Cerebellar nuclear complex (tissue), 1 donor: ENCODE results near the gene SLF2.

Source experiments
- DNase-seq, 2 experiments: peaks; one replicate each; lab custom pipeline; 2025; lab: John Stamatoyannopoulos, UW

SLF2 gene

GRCh38 chr10:101000127-101000914, 87.6 kb downstream of the SLF2 start:
- DNase-seq: no peak

GRCh38 chr10:101000915-101001658, 88.3 kb downstream of the SLF2 start:
- DNase-seq: no peak

DNA sequence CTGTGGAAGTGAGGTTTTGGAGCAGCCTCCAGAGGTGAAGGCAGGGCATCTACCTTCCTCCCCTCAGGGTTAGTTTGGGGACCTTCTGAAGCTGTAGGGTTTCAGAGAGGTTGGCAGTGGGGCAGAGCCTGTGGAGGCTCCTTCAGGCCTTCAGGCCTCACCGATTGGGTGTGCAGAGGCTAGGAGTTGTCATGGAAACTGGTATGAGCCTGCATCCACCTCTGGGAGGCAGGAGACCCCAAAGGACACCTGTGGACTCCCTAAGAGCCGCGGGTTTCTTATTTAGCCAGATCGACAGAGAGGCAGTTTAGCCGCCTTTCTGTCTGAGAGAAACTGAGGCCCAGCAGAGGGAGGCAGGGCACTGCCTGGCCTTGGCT, 88.9 kb downstream of the SLF2 start:
- DNase-seq: no peak

DNA sequence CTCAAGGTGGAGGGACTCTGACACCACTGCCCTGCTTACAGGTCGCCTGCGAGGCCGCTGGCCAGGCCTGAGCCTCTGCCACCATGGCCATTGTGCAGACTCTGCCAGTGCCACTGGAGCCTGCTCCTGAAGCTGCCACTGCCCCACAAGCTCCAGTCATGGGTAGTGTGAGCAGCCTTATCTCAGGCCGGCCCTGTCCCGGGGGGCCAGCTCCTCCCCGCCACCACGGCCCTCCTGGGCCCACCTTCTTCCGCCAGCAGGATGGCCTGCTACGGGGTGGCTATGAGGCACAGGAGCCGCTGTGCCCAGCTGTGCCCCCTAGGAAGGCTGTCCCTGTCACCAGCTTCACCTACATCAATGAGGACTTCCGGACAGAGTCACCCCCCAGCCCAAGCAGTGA, 89.7 kb downstream of the SLF2 start:
- DNase-seq: no peak

DNA sequence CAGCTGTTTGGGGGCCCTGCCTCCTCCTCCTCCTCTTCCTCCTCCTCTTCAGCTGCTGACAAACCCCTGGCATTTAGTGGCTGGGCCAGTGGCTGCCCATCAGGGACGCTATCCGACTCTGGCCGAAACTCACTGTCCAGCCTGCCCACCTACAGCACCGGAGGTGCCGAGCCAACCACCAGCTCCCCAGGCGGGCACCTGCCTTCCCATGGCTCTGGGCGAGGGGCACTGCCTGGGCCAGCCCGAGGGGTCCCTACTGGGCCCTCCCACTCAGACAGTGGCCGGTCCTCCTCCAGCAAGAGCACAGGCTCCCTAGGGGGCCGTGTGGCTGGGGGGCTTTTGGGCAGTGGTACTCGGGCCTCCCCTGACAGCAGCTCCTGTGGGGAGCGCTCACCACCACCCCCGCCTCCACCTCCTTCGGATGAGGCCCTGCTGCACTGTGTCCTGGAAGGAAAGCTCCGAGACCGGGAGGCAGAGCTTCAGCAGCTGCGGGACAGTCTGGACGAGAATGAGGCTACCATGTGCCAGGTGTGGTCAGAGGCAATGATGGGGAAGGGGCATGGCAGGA, 91.0 kb downstream of the SLF2 start:
- DNase-seq: no peak

- DNase-seq: no peak
Observed at GRCh38 chr10:101005361-101005760, 92.6 kb downstream of the SLF2 start.

DNA sequence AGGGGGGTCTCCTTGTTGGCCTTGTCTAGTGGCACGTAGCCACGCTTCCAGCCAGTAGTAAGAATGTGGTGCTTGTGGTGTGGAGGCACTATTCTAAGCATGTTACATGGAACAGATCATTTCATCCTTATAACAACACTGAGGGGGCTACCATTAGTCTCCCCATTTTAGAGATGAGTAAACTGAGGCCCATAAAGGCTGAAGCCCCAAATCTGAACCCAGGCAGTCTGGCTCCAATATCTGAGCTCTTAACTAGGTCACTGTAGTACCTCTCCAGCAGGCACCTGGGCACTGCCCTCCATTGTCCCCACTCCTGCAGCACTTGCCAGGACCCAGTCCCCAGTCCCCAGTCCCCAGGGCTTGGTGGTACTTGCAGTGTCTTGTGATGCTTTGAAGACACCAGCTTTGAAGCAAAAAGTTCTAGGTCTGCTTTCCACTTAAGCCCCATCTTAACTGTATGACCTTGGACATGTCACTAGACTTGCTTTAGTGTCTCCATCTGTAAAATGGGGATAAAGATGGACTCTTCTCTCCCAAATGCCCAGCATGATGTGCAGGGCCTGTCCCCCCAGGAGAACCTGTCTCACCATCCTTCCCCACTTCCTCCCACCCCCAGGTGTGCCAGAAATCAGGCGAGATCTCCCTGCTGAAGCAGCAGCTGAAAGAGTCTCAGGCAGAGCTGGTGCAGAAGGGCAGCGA, 93.3 kb downstream of the SLF2 start:
- DNase-seq: no peak

GRCh38 chr10:101006593-101007098, 93.9 kb downstream of the SLF2 start:
- no peak for DNase-seq

- DNase-seq: no peak
Observed at GRCh38 chr10:101007099-101007711, 94.4 kb downstream of the SLF2 start.

GRCh38 chr10:101007915-101008822, 95.4 kb downstream of the SLF2 start:
- no peak for DNase-seq

DNA sequence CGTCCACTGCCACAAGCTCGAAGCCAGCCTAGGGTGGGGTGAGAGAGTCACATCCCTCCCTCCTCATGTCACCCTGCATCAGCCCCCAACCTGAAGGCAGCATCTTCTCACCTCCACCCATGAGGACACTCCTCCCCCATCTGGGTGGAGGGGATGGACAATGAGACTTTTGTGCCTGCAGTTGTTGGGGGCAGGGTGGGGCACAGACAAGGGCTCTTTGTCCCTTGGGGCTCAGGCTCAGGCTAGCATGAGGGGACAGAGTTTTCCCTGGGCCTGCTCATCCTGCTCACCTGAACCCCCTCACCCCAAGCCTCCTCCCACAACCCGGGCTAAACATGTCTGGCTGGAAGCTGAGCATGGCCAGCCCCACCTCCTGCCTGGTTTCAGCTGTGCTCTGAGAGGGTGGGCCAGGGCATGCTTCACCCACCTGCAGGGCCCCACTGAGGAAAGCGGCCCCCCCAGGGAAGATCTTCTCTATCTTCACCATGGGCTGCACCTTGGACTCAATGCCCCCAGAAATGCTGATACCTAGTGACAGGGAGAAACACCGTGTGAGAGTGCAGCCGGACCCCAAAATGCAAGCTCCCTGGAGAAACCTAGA, 96.2 kb downstream of the SLF2 start:
- no peak for DNase-seq

DNA sequence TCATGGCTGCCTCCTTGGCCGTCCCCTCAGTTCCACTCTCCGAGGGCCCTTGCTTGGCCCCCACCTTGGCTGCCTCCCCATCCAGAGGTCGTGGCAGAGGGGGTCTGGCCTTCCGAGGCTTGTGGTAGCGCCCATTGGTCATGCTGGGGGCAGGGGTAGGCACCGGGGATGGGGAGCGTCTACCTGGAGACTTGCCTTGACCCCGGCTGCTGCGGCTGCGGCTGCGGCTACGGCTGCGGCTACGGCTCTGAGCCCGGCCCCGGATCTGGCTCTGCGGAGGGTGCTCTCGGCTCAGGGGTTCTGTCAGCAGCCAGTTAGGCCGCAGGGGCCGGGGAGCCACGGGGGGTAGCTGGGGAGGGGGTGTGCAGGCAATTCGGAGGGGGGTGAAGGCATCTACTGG, 97.6 kb downstream of the SLF2 start:
- DNase-seq: no peak

- DNase-seq: no peak
Observed at GRCh38 chr10:101011517-101012423, 99.0 kb downstream of the SLF2 start.

- peak in 1 of 2 experiments; percentile 76 for DNase-seq
Observed at GRCh38 chr10:101012525-101013364, 100.0 kb downstream of the SLF2 start.

DNA sequence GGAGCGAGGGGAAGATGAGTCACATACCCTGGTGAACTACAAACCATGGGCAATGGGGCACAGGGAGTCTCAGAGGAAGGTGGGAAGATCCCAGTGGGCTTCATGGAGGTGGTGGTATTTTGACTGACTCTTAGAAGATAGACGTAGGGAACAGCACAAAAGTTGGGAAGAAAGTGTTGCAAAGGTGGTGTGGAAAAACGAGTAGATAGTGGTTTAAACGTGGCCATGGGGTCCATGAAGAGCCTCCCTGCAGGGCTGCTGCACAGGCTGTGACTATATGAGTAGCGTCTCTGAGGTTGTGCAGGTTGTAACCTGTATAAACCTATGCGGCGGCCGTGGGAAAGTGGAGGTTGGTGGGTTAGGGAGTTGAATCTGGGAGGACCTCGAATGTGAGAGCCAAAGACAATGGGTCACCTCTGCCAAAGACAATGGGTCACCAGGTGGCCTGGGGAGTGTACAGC, 100.6 kb downstream of the SLF2 start:
- DNase-seq: no peak

DNA sequence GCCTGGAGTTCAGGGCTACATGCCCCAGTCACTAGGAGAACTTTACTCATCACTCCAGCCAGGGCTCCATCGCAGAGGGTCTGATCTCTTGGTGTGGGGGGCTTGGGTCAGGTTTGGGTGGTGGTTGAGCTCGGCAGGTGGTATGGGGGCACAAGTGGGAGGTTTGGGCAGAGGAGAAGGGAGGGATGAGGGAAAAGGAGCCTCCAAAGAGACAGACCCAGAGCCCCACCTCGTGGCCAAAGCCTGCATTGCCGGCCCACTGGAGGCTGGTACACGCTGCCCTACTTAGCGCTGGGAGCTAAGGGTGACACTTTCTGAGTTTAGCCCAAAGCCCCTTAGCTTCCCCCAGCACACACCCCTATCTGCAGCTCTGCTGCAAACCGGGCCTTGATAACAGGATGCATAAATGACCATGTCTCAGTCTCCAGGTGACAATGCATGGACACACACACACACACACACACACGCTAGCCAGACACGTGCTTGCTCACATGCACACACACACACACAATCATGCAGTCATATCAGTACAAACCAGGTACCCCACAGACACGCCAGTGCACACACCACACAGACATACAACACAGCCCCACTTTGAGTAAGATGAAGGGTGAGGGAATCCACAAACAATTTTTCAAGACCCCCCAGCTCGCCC, 101.6 kb downstream of the SLF2 start:
- DNase-seq: peak in 1 of 2 experiments; percentile 58
